Suprapubic skin (tissue), 4 donors: ENCODE measurements around the gene ARID3A.

Experiments used
- POLR2A ChIP-seq, 2 donors: fragments of 450-650 bp; IDR thresholded peaks; one replicate each; pipeline ENCODE4 v1.6.1; 2017; ENCODE audit warnings: antibody characterized with exemption in 2 of 2, mild to moderate bottlenecking in 2 of 2, moderate library complexity in 2 of 2
- POLR2AphosphoS5 ChIP-seq, 3 donors: sonication (generic); formaldehyde crosslinking; IDR thresholded peaks; one replicate each; pipeline ENCODE4 v1.6.1; 2017; ENCODE audit warnings: antibody characterized with exemption in 3 of 3
- TF ChIP-seq, protein P1 (sequence below), 2 donors: fragments of 200-600 bp in 1 of 2; fragments of 450-650 bp in 1 of 2; sonication (generic) in 1 of 2; IDR thresholded peaks; one replicate each; pipeline ENCODE4 v1.5.1; 2016 to 2019; ENCODE audit warnings: antibody characterized with exemption in 2 of 2, mild to moderate bottlenecking in 1 of 2, moderate library complexity in 1 of 2

DNA sequence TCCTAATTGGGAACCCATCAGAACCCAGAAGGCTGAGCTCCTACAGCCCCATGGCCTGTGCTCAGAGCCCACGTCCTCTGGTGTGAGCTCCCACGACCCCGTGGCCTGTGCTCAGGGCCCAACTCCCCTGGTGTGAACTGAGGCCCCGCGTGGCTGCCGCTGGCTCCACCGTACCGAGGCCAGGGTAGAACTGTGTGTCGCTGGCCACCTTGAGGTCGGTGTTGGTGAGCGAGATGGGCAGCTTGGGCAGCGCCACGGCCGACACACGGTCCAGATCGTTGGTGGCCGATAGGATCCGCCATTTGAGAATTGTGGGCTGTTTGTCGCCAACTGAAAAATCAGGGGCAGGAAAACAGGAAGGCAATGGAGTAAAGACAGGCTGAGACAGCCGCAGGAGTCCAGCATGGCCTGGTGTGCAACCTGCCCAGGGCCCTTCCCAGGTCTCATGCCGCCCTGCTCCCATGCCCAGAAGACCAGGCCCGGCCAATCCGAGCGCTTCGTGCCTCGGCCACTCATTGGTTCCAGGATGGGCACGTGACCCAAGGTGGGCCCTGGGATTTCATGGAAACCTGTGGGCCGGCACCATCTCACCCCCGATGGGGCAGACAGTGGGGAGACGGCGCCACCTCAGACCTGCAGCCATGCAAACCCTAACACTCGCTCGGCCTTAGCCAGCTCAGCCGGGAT lies 44.3 kb upstream of the ARID3A start:
- TF ChIP-seq, protein P1, sequence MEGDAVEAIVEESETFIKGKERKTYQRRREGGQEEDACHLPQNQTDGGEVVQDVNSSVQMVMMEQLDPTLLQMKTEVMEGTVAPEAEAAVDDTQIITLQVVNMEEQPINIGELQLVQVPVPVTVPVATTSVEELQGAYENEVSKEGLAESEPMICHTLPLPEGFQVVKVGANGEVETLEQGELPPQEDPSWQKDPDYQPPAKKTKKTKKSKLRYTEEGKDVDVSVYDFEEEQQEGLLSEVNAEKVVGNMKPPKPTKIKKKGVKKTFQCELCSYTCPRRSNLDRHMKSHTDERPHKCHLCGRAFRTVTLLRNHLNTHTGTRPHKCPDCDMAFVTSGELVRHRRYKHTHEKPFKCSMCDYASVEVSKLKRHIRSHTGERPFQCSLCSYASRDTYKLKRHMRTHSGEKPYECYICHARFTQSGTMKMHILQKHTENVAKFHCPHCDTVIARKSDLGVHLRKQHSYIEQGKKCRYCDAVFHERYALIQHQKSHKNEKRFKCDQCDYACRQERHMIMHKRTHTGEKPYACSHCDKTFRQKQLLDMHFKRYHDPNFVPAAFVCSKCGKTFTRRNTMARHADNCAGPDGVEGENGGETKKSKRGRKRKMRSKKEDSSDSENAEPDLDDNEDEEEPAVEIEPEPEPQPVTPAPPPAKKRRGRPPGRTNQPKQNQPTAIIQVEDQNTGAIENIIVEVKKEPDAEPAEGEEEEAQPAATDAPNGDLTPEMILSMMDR (IDR thresholded peaks at IDR 0.05) = no peak
- TF ChIP-seq POLR2A (IDR thresholded peaks at IDR 0.05) (no peak), POLR2AphosphoS5 (IDR thresholded peaks at IDR 0.05) (no peak)
